H9 (cell line): ENCODE results near the gene DNAI4. TPM values are rescaled to one million over a fixed set of nuclear protein-coding genes. Genes with fewer than 3 reads are reported as not detected.

Source experiments
- DNase-seq: peaks from one replicate; pipeline ENCODE4 v3.0.0-alpha.2; 2017
- H2AFZ ChIP-seq: one replicate; pipeline ENCODE4 v1.6.1; 2013; ENCODE audit warnings: mild to moderate bottlenecking, low read length, control low read depth, moderate library complexity
- H2AK5ac ChIP-seq: 2 replicates; pipeline ENCODE4 v1.6.1; 2013; ENCODE audit warnings: low read length, control low read depth, mixed read lengths; ENCODE audit not compliant: insufficient read length
- H2BK120ac ChIP-seq: one replicate; pipeline ENCODE4 v1.6.1; 2013; ENCODE audit warnings: low read depth, mild to moderate bottlenecking, low read length, control low read depth, inconsistent platforms; ENCODE audit not compliant: poor library complexity, severe bottlenecking
- H2BK12ac ChIP-seq: 2 replicates; pipeline ENCODE4 v1.6.1; 2013; ENCODE audit warnings: low read length, control low read depth, mixed read lengths, low read depth; ENCODE audit not compliant: insufficient read length
- H2BK15ac ChIP-seq: 2 replicates; pipeline ENCODE4 v1.6.1; 2013; ENCODE audit warnings: low read depth, low read length, control low read depth
- H2BK20ac ChIP-seq: one replicate; pipeline ENCODE4 v1.6.1; 2013; ENCODE audit warnings: low read depth, mild to moderate bottlenecking, low read length, control low read depth, inconsistent platforms; ENCODE audit not compliant: poor library complexity, severe bottlenecking
- H2BK5ac ChIP-seq: 2 replicates; pipeline ENCODE4 v1.6.1; 2013; ENCODE audit warnings: low read length, control low read depth, mixed read lengths; ENCODE audit not compliant: insufficient read length
- H3K14ac ChIP-seq: 2 replicates; pipeline ENCODE4 v1.6.1; 2013; ENCODE audit warnings: low read length, control low read depth; ENCODE audit not compliant: insufficient read depth
- H3K18ac ChIP-seq: 2 replicates; pipeline ENCODE4 v1.6.1; 2013; ENCODE audit warnings: low read depth, mild to moderate bottlenecking, mixed read lengths, low read length, control low read depth; ENCODE audit not compliant: insufficient read length
- H3K23ac ChIP-seq: 2 replicates; pipeline ENCODE4 v1.6.1; 2013; ENCODE audit warnings: low read length, control low read depth, mixed read lengths, low read depth; ENCODE audit not compliant: insufficient read length
- H3K23me2 ChIP-seq: 2 replicates; pipeline ENCODE4 v1.6.1; 2013; ENCODE audit warnings: low read depth, mild to moderate bottlenecking, mixed read lengths, low read length, control low read depth; ENCODE audit not compliant: insufficient read length, poor library complexity, severe bottlenecking
- H3K27ac ChIP-seq: 2 replicates; pipeline ENCODE4 v1.5.1; 2013; ENCODE audit warnings: low read length, control low read depth, mixed read lengths, low read depth; ENCODE audit not compliant: insufficient read length
- H3K27me3 ChIP-seq: 2 replicates; pipeline ENCODE4 v1.6.1; 2013; ENCODE audit warnings: low read length, control low read depth, inconsistent platforms; ENCODE audit not compliant: insufficient read depth
- H3K4ac ChIP-seq: 2 replicates; pipeline ENCODE4 v1.6.1; 2013; ENCODE audit warnings: low read depth, mild to moderate bottlenecking, control low read depth, inconsistent platforms, low read length, moderate library complexity
- H3K4me1 ChIP-seq: 2 replicates; pipeline ENCODE4 v1.6.1; 2013; ENCODE audit warnings: low read length, control low read depth, inconsistent platforms; ENCODE audit not compliant: insufficient read depth
- H3K4me2 ChIP-seq: 2 replicates; pipeline ENCODE4 v1.6.1; 2013; ENCODE audit warnings: low read length, control low read depth, mixed read lengths; ENCODE audit not compliant: insufficient read length, insufficient read depth
- H3K56ac ChIP-seq: 2 replicates; pipeline ENCODE4 v1.6.1; 2013; ENCODE audit warnings: low read depth, mild to moderate bottlenecking, mixed read lengths, low read length, control low read depth; ENCODE audit not compliant: insufficient read length
- H3K79me1 ChIP-seq: 2 replicates; pipeline ENCODE4 v1.6.1; 2013; ENCODE audit warnings: low read depth, mild to moderate bottlenecking, moderate library complexity, low read length, control low read depth, inconsistent platforms; ENCODE audit not compliant: insufficient read depth, poor library complexity, severe bottlenecking
- H3K79me2 ChIP-seq: 2 replicates; pipeline ENCODE4 v1.6.1; 2013; ENCODE audit warnings: low read length, control low read depth, inconsistent platforms; ENCODE audit not compliant: insufficient read depth
- H3K9ac ChIP-seq: 2 replicates; pipeline ENCODE4 v1.6.1; 2013; ENCODE audit warnings: low read length, control low read depth, mixed read lengths; ENCODE audit not compliant: insufficient read length; ENCODE audit errors: extremely low read depth
- H3K9me3 ChIP-seq: one replicate; pipeline ENCODE4 v1.6.1; 2013; ENCODE audit warnings: low read depth, low read length, inconsistent platforms; ENCODE audit not compliant: control insufficient read depth
- H3T11ph ChIP-seq: one replicate; pipeline ENCODE4 v1.6.1; 2013; ENCODE audit warnings: mild to moderate bottlenecking, low read length, control low read depth, inconsistent platforms
- H4K20me1 ChIP-seq: one replicate; pipeline ENCODE4 v1.6.1; 2013; ENCODE audit not compliant: control insufficient read depth, insufficient read length, insufficient read depth
- H4K5ac ChIP-seq: 2 replicates; pipeline ENCODE4 v1.6.1; 2013; ENCODE audit warnings: low read depth, mild to moderate bottlenecking, mixed read lengths, low read length, control low read depth; ENCODE audit not compliant: insufficient read length
- H4K8ac ChIP-seq: replicated peaks from 2 replicates; pipeline ENCODE4 v1.6.1; 2013; ENCODE audit warnings: low read length, control low read depth, mixed read lengths, low read depth; ENCODE audit not compliant: insufficient read length
- H4K91ac ChIP-seq: 2 replicates; pipeline ENCODE4 v1.6.1; 2013; ENCODE audit warnings: low read depth, mild to moderate bottlenecking, moderate library complexity, mixed read lengths, low read length, control low read depth; ENCODE audit not compliant: insufficient read length
- H3K27ac Mint-ChIP-seq, 3 experiments: 2 replicates in 2 of 3; 3 replicates in 1 of 3; pipeline ENCODE4 v1.8.0; 2020 to 2021; ENCODE audit warnings: mixed read lengths in 3 of 3, mild to moderate bottlenecking in 1 of 3, moderate library complexity in 1 of 3
- H3K27me3 Mint-ChIP-seq: 2 replicates; pipeline ENCODE4 v1.8.0; 2021; ENCODE audit warnings: low read depth, mild to moderate bottlenecking, moderate library complexity, mixed read lengths
- H3K36me3 Mint-ChIP-seq, 3 experiments: 2 replicates in 2 of 3; 3 replicates in 1 of 3; pipeline ENCODE4 v1.8.0; 2020 to 2021; ENCODE audit warnings: low read depth in 3 of 3, mixed read lengths in 3 of 3; ENCODE audit not compliant: insufficient read depth in 1 of 3
- H3K4me1 Mint-ChIP-seq, 2 experiments: 2 replicates each; pipeline ENCODE4 v1.8.0; 2020; ENCODE audit warnings: mixed read lengths in 2 of 2
- H3K4me3 Mint-ChIP-seq, 2 experiments: 2 replicates in 1 of 2; 3 replicates in 1 of 2; pipeline ENCODE4 v1.8.0; 2020 to 2021; ENCODE audit warnings: mild to moderate bottlenecking in 2 of 2, mixed read lengths in 2 of 2, moderate library complexity in 1 of 2
- H3K9me3 Mint-ChIP-seq, 2 experiments: 2 replicates in 1 of 2; 3 replicates in 1 of 2; pipeline ENCODE4 v1.8.0; 2020; ENCODE audit warnings: mild to moderate bottlenecking in 2 of 2, mixed read lengths in 2 of 2, moderate library complexity in 1 of 2
- CTCF ChIP-seq: fragments of 200-600 bp; sonication (generic); conservative IDR thresholded peaks from 3 replicates; pipeline ENCODE4 v1.8.0; 2021; ENCODE audit warnings: antibody characterized with exemption, mild to moderate bottlenecking
- WGBS: extraction: QIAGEN DNeasy Blood & Tissue Kit; methylation state at CpG from one replicate; pipeline ENCODE4 v1.1.7; 2013; ENCODE audit warnings: missing lambda C conversion rate, low lambda C conversion rate, mixed read lengths; ENCODE audit not compliant: insufficient read length; ENCODE audit errors: extremely low coverage; 5-methylcytosine and 5-hydroxymethylcytosine counted together
- total RNA-seq: library from RNA; stranded (reverse); gene quantifications from 2 replicates; pipeline ENCODE4 v1.2.1, GENCODE V29; 2021

DNAI4 gene
- total RNA-seq, 1 experiment from 2014 or later = 1.4 TPM

- no peak overlapping the region for H2AK5ac ChIP-seq
- H4K20me1 ChIP-seq = no peaks in the 10 kb centered on the region
- H3K79me2 ChIP-seq = peaks cover 20% of the 10 kb centered on the region; the same call in 1 of the 2 replicates
- Mint-ChIP-seq H3K4me1 (peaks cover 26 to 32% of the 10 kb centered on the region in 2 experiments), H3K4me3 (peak overlapping the region; percentile 24 to 57), H3K9me3 (no peaks in the 10 kb centered on the region), H3K27ac (no peak overlapping the region; a peak in 2 of 7 replicates), H3K36me3 (peaks cover 0 to 4% (median 0%) of the 10 kb centered on the region in 3 experiments; a peak in 2 of 7 replicates), H3K27me3 (no peaks in the 10 kb centered on the region)
- H3K4me2 ChIP-seq = no peak overlapping the region
- H2AFZ ChIP-seq = no peak overlapping the region
- H3K4me1 ChIP-seq = no peaks in the 10 kb centered on the region
- no peak overlapping the region for H3T11ph ChIP-seq
- no peak overlapping the region for H3K56ac ChIP-seq
- H2BK120ac ChIP-seq = no peak overlapping the region
- H4K91ac ChIP-seq = no peak overlapping the region
- H4K5ac ChIP-seq = no peak overlapping the region
- TF ChIP-seq CTCF = no peak
- no peak overlapping the region for H4K8ac ChIP-seq
- H3K79me1 ChIP-seq = no peaks in the 10 kb centered on the region
- H3K14ac ChIP-seq = no peak overlapping the region
- H2BK12ac ChIP-seq = no peak overlapping the region
- no peak overlapping the region for H3K4ac ChIP-seq
- no peak overlapping the region for H3K27ac ChIP-seq
- no peak overlapping the region for H3K18ac ChIP-seq
- no peak overlapping the region for H2BK5ac ChIP-seq
- peaks cover 8% of the 10 kb centered on the region for H3K23me2 ChIP-seq
- H2BK15ac ChIP-seq = no peak overlapping the region
- no peak overlapping the region for H3K23ac ChIP-seq
- no peak overlapping the region for H3K9ac ChIP-seq
- no peaks in the 10 kb centered on the region for H3K27me3 ChIP-seq
- H3K9me3 ChIP-seq = no peaks in the 10 kb centered on the region
- DNase-seq = no peak
- WGBS = no CpG with 5 or more reads among the region's 2 CpGs
- H2BK20ac ChIP-seq = no peak overlapping the region
These were observed 7.6 kb upstream of the DNAI4 start for GRCh38 chr1:66932291-66932690.
